22Rv1 (cell line): ENCODE measurements around the gene SLC6A6.

Experiments
- H3K27ac ChIP-seq: fragments of 450-650 bp; 2 replicates; pipeline ENCODE4 v1.5.1; 2017
- ZFX ChIP-seq: fragments of 450-650 bp; IDR thresholded peaks from 2 replicates; pipeline ENCODE4 v1.6.1; 2017; ENCODE audit warnings: antibody characterized with exemption, borderline replicate concordance
- TF ChIP-seq, protein P1 (sequence below): fragments of 450-650 bp; IDR thresholded peaks from 2 replicates; pipeline ENCODE4 v1.5.1; 2017; ENCODE audit warnings: mild to moderate bottlenecking

Gene SLC6A6

DNA sequence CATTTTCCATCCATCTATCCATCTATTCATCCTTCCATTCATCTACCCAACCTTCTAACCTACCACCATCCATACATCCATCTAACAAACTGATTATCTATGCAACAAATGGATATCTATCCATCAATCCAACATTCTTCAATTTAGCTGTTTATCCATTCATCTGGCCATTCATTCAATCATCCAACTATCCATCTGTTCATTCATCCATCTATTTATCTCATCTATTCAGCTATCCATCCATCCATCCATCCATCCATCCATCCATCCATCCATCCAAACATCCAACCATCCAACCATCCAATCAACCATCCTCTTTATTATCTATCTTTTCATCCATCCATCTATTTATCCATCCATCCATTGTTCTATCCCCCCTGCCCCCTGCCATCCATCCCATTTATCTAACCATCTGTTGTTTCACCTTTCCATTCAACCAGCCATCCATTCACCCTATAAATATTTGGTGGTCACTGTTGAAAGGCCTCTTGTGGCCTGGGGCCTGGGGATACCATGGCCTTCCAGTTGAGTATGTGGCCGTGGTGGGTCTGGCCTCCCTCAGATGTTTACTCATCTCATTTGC, 44.7 kb downstream of the SLC6A6 start:
- TF ChIP-seq ZFX, result no peak

DNA sequence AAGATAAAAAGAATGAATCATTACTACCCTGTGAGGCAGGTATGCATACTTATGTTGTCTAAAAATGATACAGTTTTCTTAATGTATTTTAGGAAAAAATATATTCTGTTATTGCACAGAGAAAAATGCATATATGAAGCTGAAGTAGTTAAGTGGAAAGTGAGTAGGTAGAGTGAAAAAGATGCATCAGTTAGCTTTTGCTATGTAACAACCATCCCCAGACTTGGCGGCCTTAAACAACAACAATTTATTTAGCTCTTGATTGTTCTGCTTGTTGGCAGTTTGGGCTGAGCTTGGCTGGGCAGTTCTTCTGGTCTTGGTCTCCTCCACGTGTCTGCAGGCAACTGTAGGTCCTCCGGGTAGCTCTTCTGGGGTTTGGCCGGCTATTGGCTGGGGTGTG, 45.7 kb downstream of the SLC6A6 start:
- no peak for TF ChIP-seq ZFX
- TF ChIP-seq, protein P1, sequence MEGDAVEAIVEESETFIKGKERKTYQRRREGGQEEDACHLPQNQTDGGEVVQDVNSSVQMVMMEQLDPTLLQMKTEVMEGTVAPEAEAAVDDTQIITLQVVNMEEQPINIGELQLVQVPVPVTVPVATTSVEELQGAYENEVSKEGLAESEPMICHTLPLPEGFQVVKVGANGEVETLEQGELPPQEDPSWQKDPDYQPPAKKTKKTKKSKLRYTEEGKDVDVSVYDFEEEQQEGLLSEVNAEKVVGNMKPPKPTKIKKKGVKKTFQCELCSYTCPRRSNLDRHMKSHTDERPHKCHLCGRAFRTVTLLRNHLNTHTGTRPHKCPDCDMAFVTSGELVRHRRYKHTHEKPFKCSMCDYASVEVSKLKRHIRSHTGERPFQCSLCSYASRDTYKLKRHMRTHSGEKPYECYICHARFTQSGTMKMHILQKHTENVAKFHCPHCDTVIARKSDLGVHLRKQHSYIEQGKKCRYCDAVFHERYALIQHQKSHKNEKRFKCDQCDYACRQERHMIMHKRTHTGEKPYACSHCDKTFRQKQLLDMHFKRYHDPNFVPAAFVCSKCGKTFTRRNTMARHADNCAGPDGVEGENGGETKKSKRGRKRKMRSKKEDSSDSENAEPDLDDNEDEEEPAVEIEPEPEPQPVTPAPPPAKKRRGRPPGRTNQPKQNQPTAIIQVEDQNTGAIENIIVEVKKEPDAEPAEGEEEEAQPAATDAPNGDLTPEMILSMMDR, result no peak

More for the DNA sequence above, 44.7 kb downstream of the SLC6A6 start:
- no peak overlapping the region for H3K27ac ChIP-seq

DNA sequence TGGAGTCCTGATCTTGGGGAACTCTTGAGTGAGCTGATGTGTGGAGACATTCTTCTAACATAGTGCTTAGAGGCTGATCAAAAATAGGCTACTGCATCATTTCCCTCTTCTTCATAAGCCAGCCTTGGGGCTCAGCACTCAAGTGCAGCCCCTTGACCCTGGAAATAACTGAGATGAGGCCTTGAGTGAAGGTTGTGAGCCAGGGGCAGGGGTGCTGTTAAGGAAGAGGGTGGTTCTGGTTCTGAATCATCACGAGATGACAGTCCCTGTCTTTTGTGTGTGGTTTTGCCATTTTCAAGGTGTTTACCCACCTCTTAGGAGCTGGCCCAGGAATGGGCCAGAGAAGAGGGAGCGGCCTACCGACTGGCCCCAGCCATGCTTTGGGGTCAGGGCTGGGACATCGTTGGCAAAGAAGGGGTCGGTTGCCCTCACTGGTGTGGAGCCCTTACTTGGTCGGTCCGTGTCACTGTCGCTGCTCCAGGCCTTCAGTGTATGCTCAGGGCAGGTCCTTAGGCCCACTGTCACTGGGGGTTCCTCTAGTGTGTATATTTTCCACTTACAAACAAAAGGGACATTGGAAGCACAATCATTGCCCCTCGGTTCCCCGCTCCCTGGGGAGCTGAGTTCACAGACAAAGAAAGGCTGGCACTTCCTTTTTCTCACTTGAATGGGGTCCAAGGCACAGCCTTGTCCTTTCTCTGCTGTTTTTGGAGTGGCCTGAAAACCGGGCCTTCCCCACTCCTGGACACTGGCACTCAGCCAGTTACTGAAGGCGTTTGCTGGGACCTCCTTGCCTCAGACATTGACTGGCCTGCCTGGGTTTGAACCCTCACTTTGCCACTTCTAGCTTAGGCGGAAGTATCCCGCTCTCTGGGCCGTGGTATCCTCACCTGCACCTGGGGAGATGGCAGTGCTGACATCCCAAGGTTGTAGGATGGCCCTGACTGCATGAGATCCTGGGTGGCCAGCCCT, 46.6 kb downstream of the SLC6A6 start:
- TF ChIP-seq, protein P1, result no peak
- TF ChIP-seq ZFX, result no peak
- H3K27ac ChIP-seq, result no peak overlapping the region

More for the DNA sequence above, 45.7 kb downstream of the SLC6A6 start:
- H3K27ac ChIP-seq, result no peak overlapping the region

DNA sequence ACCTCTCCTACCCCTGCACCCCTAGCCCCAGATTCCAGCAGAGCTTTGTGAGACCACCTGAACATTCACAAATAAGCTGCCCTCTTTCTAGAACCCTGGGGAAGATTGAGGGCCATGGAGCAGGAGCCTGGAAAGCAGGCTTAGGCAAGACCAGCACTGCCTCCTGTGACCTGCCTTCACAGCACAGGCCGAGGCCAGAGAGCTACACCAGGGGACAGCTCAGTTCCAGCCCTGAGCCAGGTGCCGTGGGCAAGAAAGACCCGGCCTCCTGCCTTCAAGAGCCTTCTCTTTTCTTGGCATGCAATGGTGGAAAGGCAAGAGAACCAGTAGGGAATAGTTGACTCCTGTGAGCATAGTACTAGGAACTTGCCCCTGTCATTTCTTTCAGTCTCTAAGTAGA, 48.1 kb downstream of the SLC6A6 start:
- TF ChIP-seq, protein P1, result no peak
- no peak for TF ChIP-seq ZFX
- H3K27ac ChIP-seq, result no peak overlapping the region

DNA sequence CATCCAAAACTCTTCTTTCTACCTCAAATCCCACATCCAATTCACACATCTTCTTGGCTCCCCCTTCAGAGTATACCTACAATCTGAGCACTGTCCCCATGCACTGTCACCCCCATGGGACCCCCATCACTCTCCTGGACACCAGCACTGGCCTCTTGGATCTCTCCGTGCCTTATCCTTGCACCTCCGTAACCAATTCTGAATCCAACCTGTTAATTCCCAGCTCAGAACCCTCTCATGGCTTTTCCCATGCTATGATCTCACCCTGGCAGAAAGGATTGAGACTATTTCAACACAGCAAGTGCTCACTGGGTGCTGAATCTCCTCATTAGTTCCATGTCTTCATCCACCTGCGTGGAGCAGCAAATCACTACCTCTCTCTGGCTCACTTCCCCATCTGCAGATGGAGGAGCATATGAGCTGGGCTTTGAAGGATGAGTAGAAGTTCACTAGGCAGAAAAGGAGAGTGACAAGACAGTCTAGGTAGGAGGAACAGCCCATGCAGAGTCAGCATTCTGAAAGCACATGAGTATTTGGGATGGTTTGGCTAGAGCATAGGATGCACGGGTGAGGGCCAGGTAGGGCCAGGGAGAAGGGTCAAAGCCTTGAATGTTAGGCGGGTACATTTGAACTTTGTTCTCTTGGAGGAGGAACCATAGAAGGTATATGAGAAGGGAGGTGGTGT, 48.7 kb downstream of the SLC6A6 start:
- no peak overlapping the region for H3K27ac ChIP-seq
- TF ChIP-seq, protein P1, result no peak
- no peak for TF ChIP-seq ZFX

DNA sequence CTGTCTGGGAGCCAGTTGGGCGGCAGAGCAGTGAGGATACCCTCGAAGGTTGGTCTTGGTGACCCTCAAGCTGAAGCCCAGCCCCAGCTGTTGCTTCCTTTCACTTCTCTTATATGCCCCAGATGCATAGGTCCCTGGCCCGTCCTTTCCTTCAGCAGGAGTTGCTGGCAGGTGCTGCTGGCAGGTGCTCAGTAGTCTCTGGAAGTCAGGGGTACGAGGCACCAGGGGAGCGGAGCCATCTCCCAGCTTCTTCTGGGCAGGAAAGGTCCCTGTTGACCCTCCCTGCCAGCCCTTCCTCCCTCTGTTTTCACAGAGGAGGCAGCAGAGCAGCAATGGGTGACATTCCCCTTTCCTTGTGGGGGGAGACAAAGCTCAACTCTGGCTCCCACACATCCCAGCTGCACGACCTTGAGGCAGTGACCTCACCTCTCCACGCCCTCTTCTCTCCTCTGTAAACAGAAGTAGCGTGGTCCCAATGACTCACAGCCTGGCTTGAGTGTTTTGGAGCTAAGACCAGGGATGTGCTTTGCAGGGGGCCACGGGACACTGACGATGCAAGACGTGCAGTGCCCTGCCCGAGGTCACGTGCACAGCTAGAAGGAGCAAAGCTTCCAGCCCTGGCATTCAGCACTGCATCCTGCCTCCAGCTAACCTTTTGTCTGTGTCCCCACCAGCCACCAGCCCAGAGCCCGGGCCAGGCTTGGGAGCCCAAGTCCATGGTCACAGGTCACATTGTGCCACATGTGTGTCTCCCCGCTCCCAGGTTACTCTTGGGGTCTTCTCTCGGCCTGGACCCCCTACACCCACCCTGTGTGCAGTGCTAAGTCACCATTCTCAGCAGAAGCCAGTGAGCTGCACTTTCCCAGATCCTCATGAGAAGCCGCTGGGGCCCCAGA, 49.7 kb downstream of the SLC6A6 start:
- no peak overlapping the region for H3K27ac ChIP-seq
- no peak for TF ChIP-seq ZFX
- TF ChIP-seq, protein P1, result no peak
